Bronchial epithelial cell (primary cell): ENCODE measurements around the gene SOX18. TPM values are rescaled to one million over a fixed set of nuclear protein-coding genes. Genes with fewer than 3 reads are reported as not detected.

ENCODE experiments used
- DNase-seq: peaks from one replicate; pipeline ENCODE4 v3.0.0-alpha.2; 2010; ENCODE audit warnings: low read depth
- FAIRE-seq: peaks from 2 replicates; lab custom pipeline; 2011; peaks lifted over from hg19 to GRCh38; lab: Jason Lieb, UNC
- H3K27me3 ChIP-seq: 2 replicates; pipeline ENCODE4 v1.5.1; 2011; ENCODE audit warnings: low read length; ENCODE audit not compliant: control insufficient read depth, insufficient read depth
- H3K36me3 ChIP-seq: 2 replicates; pipeline ENCODE4 v1.5.1; 2011; ENCODE audit warnings: low read length; ENCODE audit not compliant: control insufficient read depth, insufficient read depth
- H3K4me3 ChIP-seq: 2 replicates; pipeline ENCODE4 v1.5.1; 2011; ENCODE audit warnings: mild to moderate bottlenecking, low read depth, low read length, control low read depth
- CTCF ChIP-seq: IDR thresholded peaks from 2 replicates; pipeline ENCODE4 v1.5.1; 2011; ENCODE audit warnings: mild to moderate bottlenecking, moderate library complexity, low read length, control low read depth, inconsistent platforms; ENCODE audit not compliant: insufficient read depth, severe bottlenecking
- total RNA-seq: library from RNA; depleted of rRNA; stranded (reverse); fragments of >200 nt; gene quantifications from 2 replicates; pipeline ENCODE4 v1.2.1, GENCODE V29; 2014

SOX18 gene
- not detected in 2 replicates for total RNA-seq

GRCh38 chr20:64049060-64049877, at the start of gene SOX18:
Gene SOX18, minus strand, starts transcription at chr20:64049639. Its CDS starts 123 bp downstream, at chr20:64049516.
- H3K36me3 ChIP-seq, result no peaks in the 10 kb centered on the region
- peaks cover 19% of the 10 kb centered on the region for H3K27me3 ChIP-seq
- H3K4me3 ChIP-seq, result no peak within 1 kb of the TSS
- FAIRE-seq (no peak), DNase-seq (no peak)
- no peak for TF ChIP-seq CTCF

GRCh38 chr20:64098471-64099013, 49.1 kb upstream of the SOX18 start:
- TF ChIP-seq CTCF, result no peak
- Histone ChIP-seq H3K27me3 (peaks cover 19% of the 10 kb centered on the region), H3K4me3 (no peak overlapping the region), H3K36me3 (no peaks in the 10 kb centered on the region)
- no peak for DNase-seq
- no peak for FAIRE-seq

GRCh38 chr20:64096535-64096934, 47.1 kb upstream of the SOX18 start:
- Histone ChIP-seq H3K36me3 (no peaks in the 10 kb centered on the region), H3K4me3 (no peak overlapping the region), H3K27me3 (peaks cover 11% of the 10 kb centered on the region)
- DNase-seq (no peak), FAIRE-seq (no peak)
- no peak for TF ChIP-seq CTCF

GRCh38 chr20:64095927-64096326, 46.5 kb upstream of the SOX18 start:
- FAIRE-seq, result no peak

GRCh38 chr20:64095455-64095854, 46.0 kb upstream of the SOX18 start:
- no peak for DNase-seq
- Histone ChIP-seq H3K4me3 (no peak overlapping the region), H3K27me3 (peaks cover 2% of the 10 kb centered on the region), H3K36me3 (no peaks in the 10 kb centered on the region)
- no peak for FAIRE-seq
- TF ChIP-seq CTCF, result no peak

More at GRCh38 chr20:64095927-64096326, 46.5 kb upstream of the SOX18 start:
- no peak overlapping the region for H3K4me3 ChIP-seq
- no peak for DNase-seq
- TF ChIP-seq CTCF, result no peak
- no peaks in the 10 kb centered on the region for H3K36me3 ChIP-seq
- peaks cover 7% of the 10 kb centered on the region for H3K27me3 ChIP-seq
